Activated CD8-positive, alpha-beta T cell treated with anti-CD3 and anti-CD28 coated beads, Interleukin-2, amount 10 ng/mL, durations not matched to agents 7 days and 5 days (primary cell): ENCODE measurements around the gene ANP32E. TPM values are rescaled to one million over a fixed set of nuclear protein-coding genes. Genes with fewer than 3 reads are reported as not detected.
A peak's percentile ranks its signal among the peaks of the same experiment; 100 is the strongest.

Experiments used
- ATAC-seq: fragments of 150-1000 bp; cut with Tn5 transposase; one replicate; pipeline ENCODE4 v1.10.0; 2021; ENCODE audit warnings: moderate library complexity
- CTCF ChIA-PET: fragments of 350-600 bp; sonication (Branson Sonifier 250); formaldehyde crosslinking; loops from one replicate; lab custom pipeline; 2021; ENCODE audit warnings: antibody characterized with exemption; lab: Charles Lee
- POLR2A ChIA-PET: fragments of 350-600 bp; sonication (Branson Sonifier 250); formaldehyde crosslinking; loops from one replicate; lab custom pipeline; 2021; ENCODE audit warnings: antibody characterized with exemption; lab: Charles Lee
- DNase-seq: peaks from one replicate; pipeline ENCODE4 v3.0.0-alpha.2; 2020
- H3K27ac Mint-ChIP-seq: one replicate; pipeline ENCODE4 v1.8.0; 2021; ENCODE audit warnings: mild to moderate bottlenecking, mixed read lengths
- H3K27me3 Mint-ChIP-seq: one replicate; pipeline ENCODE4 v1.8.0; 2021; ENCODE audit warnings: low read depth, mixed read lengths
- H3K36me3 Mint-ChIP-seq: one replicate; pipeline ENCODE4 v1.8.0; 2021; ENCODE audit warnings: low read depth, mixed read lengths
- H3K4me1 Mint-ChIP-seq: one replicate; pipeline ENCODE4 v1.8.0; 2021; ENCODE audit warnings: low read depth, mixed read lengths
- H3K4me3 Mint-ChIP-seq: one replicate; pipeline ENCODE4 v1.8.0; 2021; ENCODE audit warnings: mild to moderate bottlenecking, mixed read lengths
- H3K9me3 Mint-ChIP-seq: one replicate; pipeline ENCODE4 v1.8.0; 2022; ENCODE audit warnings: mixed read lengths; ENCODE audit not compliant: insufficient read depth
- total RNA-seq, 2 experiments: library from RNA; stranded (reverse); gene quantifications; one replicate each; pipeline ENCODE4 v1.2.3, GENCODE V29; 2021

ANP32E gene
- 100 to 1,000 TPM; 155 to 161 TPM for total RNA-seq

- H3K4me3 Mint-ChIP-seq = no peak within 1 kb of the TSS
- H3K27me3 Mint-ChIP-seq = peaks cover 7% of the 10 kb centered on the region
- DNase-seq (peak; percentile 97), ATAC-seq (peak; percentile 89)
- H3K36me3 Mint-ChIP-seq = peaks cover 19% of the 10 kb centered on the region
- ChIA-PET CTCF (no interaction called here), POLR2A (interaction anchor here (0.7 to 3.9 kb wide), 11 partner anchors 9 to 392 kb away, joined by 3 to 64 read pairs (median 5); partner anchors contain the start of genes APH1A, CA14 and MCL1)
- H3K4me1 Mint-ChIP-seq = peaks cover 21% of the 10 kb centered on the region
- no peaks in the 10 kb centered on the region for H3K9me3 Mint-ChIP-seq
- H3K27ac Mint-ChIP-seq = no peak within 1 kb of the TSS
Measured at GRCh38 chr1:150235852-150236613, at the start of gene ANP32E. Gene ANP32E (minus strand): TSS chr1:150236112. CDS start chr1:150235786, 326 bp downstream.

- Mint-ChIP-seq H3K27me3 (peaks cover 11% of the 10 kb centered on the region), H3K27ac (no peak overlapping the region), H3K9me3 (no peaks in the 10 kb centered on the region), H3K4me1 (peaks cover 24% of the 10 kb centered on the region), H3K4me3 (no peak overlapping the region), H3K36me3 (peaks cover 2% of the 10 kb centered on the region)
- CTCF ChIA-PET = interaction anchor here (6.1 kb wide), 1 partner anchor 27 kb away, joined by 92 read pairs; the partner anchor contains the start of gene CA14
- DNase-seq (no peak), ATAC-seq (no peak)
- POLR2A ChIA-PET = interaction anchor here (1.2 kb wide), 1 partner anchor 14 kb away, joined by 4 read pairs; the partner anchor contains the start of gene APH1A
Measured at GRCh38 chr1:150283260-150283659, 47.3 kb upstream of the ANP32E start.

- ChIA-PET CTCF (interaction anchor here (6.1 kb wide), 1 partner anchor 27 kb away, joined by 92 read pairs; the partner anchor contains the start of gene CA14), POLR2A (interaction anchor here (1.2 kb wide), 1 partner anchor 13 kb away, joined by 4 read pairs; the partner anchor contains the start of gene APH1A)
- peaks cover 11% of the 10 kb centered on the region for H3K27me3 Mint-ChIP-seq
- H3K9me3 Mint-ChIP-seq = no peaks in the 10 kb centered on the region
- H3K4me3 Mint-ChIP-seq = peak overlapping the region; percentile 71
- ATAC-seq (no peak), DNase-seq (no peak)
- H3K27ac Mint-ChIP-seq = no peak overlapping the region
- peaks cover 24% of the 10 kb centered on the region for H3K4me1 Mint-ChIP-seq
- H3K36me3 Mint-ChIP-seq = peaks cover 2% of the 10 kb centered on the region
Measured at GRCh38 chr1:150282558-150282958, 46.6 kb upstream of the ANP32E start.

GRCh38 chr1:150281758-150282557 lies 46.0 kb upstream of the ANP32E start, which contains the start of gene CIART:
Gene CIART (plus strand): TSS chr1:150282554. CDS start chr1:150283268, 714 bp downstream.
- Mint-ChIP-seq H3K36me3 (peaks cover 2% of the 10 kb centered on the region), H3K4me3 (peak within 1 kb of the TSS; percentile 71), H3K27me3 (peaks cover 11% of the 10 kb centered on the region), H3K27ac (peak within 1 kb of the TSS; percentile 80), H3K9me3 (no peaks in the 10 kb centered on the region), H3K4me1 (peaks cover 24% of the 10 kb centered on the region)
- POLR2A ChIA-PET = interaction anchor here (0.6 to 1.3 kb wide), 4 partner anchors 13 to 261 kb away, joined by 3 to 5 read pairs (median 4); partner anchors contain the start of gene APH1A
- DNase-seq (peak; percentile 83), ATAC-seq (peak; percentile 92)
- CTCF ChIA-PET = interaction anchor here (0.7 to 6.1 kb wide), 9 partner anchors 9 to 235 kb away, joined by 3 to 92 read pairs (median 7); partner anchors contain the start of genes APH1A, CA14 and RPRD2

- H3K27me3 Mint-ChIP-seq = peaks cover 11% of the 10 kb centered on the region
- DNase-seq = peak; percentile 74
- H3K4me3 Mint-ChIP-seq = peak overlapping the region; percentile 71
- H3K4me1 Mint-ChIP-seq = peaks cover 24% of the 10 kb centered on the region
- ChIA-PET POLR2A (interaction anchor here (0.5 to 1.3 kb wide), 5 partner anchors 12 to 282 kb away, joined by 3 to 5 read pairs (median 3); partner anchors contain the start of gene APH1A), CTCF (interaction anchor here (0.7 to 6.1 kb wide), 9 partner anchors 9 to 235 kb away, joined by 3 to 92 read pairs (median 7); partner anchors contain the start of genes APH1A, CA14 and RPRD2)
- H3K36me3 Mint-ChIP-seq = peaks cover 2% of the 10 kb centered on the region
- H3K9me3 Mint-ChIP-seq = no peaks in the 10 kb centered on the region
- H3K27ac Mint-ChIP-seq = peak overlapping the region; percentile 80
- peak; percentile 60 for ATAC-seq
Measured at GRCh38 chr1:150281221-150281757, 45.4 kb upstream of the ANP32E start.

GRCh38 chr1:150280138-150280707 lies 44.3 kb upstream of the ANP32E start:
- H3K27me3 Mint-ChIP-seq = peaks cover 11% of the 10 kb centered on the region
- no peak for DNase-seq
- no peak overlapping the region for H3K27ac Mint-ChIP-seq
- ChIA-PET POLR2A (no interaction called here), CTCF (interaction anchor here (1.4 to 6.1 kb wide), 3 partner anchors 18 to 28 kb away, joined by 7 to 92 read pairs (median 9); partner anchors contain the start of gene CA14)
- H3K4me3 Mint-ChIP-seq = no peak overlapping the region
- H3K9me3 Mint-ChIP-seq = no peaks in the 10 kb centered on the region
- H3K36me3 Mint-ChIP-seq = peaks cover 2% of the 10 kb centered on the region
- H3K4me1 Mint-ChIP-seq = peaks cover 24% of the 10 kb centered on the region
- ATAC-seq = no peak

- POLR2A ChIA-PET = no interaction called here
- H3K4me3 Mint-ChIP-seq = no peak overlapping the region
- DNase-seq (no peak), ATAC-seq (no peak)
- no peak overlapping the region for H3K27ac Mint-ChIP-seq
- CTCF ChIA-PET = interaction anchor here (2.4 kb wide), 1 partner anchor 17 kb away, joined by 34 read pairs; the partner anchor contains the start of gene CA14
- peaks cover 12% of the 10 kb centered on the region for H3K4me1 Mint-ChIP-seq
- peaks cover 6% of the 10 kb centered on the region for H3K36me3 Mint-ChIP-seq
- H3K9me3 Mint-ChIP-seq = no peaks in the 10 kb centered on the region
- H3K27me3 Mint-ChIP-seq = no peaks in the 10 kb centered on the region
Measured at GRCh38 chr1:150273311-150273710, 37.4 kb upstream of the ANP32E start.

GRCh38 chr1:150271291-150271959 lies 35.5 kb upstream of the ANP32E start:
- no peak overlapping the region for H3K27ac Mint-ChIP-seq
- no peak overlapping the region for H3K4me3 Mint-ChIP-seq
- H3K9me3 Mint-ChIP-seq = no peaks in the 10 kb centered on the region
- peaks cover 23% of the 10 kb centered on the region for H3K36me3 Mint-ChIP-seq
- peaks cover 30% of the 10 kb centered on the region for H3K4me1 Mint-ChIP-seq
- no peaks in the 10 kb centered on the region for H3K27me3 Mint-ChIP-seq
- ATAC-seq (no peak), DNase-seq (no peak)
- ChIA-PET POLR2A (interaction anchor here (1.2 to 1.3 kb wide), 2 partner anchors 37 to 344 kb away, joined by 3 read pairs; partner anchors contain the start of gene SF3B4), CTCF (interaction anchor here (0.9 to 4.2 kb wide), 4 partner anchors 10 to 15 kb away, joined by 4 to 34 read pairs (median 21); partner anchors contain the start of gene CA14)

GRCh38 chr1:150269451-150269850 lies 33.5 kb upstream of the ANP32E start:
- DNase-seq = no peak
- Mint-ChIP-seq H3K27ac (peak overlapping the region; percentile 98), H3K4me3 (peak overlapping the region; percentile 99), H3K9me3 (no peaks in the 10 kb centered on the region), H3K36me3 (peaks cover 42% of the 10 kb centered on the region), H3K27me3 (no peaks in the 10 kb centered on the region), H3K4me1 (peaks cover 40% of the 10 kb centered on the region)
- ChIA-PET POLR2A (interaction anchor here (0.6 to 2.2 kb wide), 12 partner anchors 9 to 737 kb away, joined by 3 to 8 read pairs (median 4); partner anchors contain the start of genes ANP32E, CIART, ENSA and RPRD2), CTCF (interaction anchor here (0.6 to 4.2 kb wide), 6 partner anchors 9 to 360 kb away, joined by 3 to 28 read pairs (median 4); partner anchors contain the start of genes CA14 and ENSA)
- no peak for ATAC-seq
